ENCODE measurements around the gene BTRC.
"Not testable (repeated sequence)": the region's sequence is repeated elsewhere in the genome, so short reads cannot be mapped to it uniquely, and the experiment has no call there.

The BTRC gene

DNA sequence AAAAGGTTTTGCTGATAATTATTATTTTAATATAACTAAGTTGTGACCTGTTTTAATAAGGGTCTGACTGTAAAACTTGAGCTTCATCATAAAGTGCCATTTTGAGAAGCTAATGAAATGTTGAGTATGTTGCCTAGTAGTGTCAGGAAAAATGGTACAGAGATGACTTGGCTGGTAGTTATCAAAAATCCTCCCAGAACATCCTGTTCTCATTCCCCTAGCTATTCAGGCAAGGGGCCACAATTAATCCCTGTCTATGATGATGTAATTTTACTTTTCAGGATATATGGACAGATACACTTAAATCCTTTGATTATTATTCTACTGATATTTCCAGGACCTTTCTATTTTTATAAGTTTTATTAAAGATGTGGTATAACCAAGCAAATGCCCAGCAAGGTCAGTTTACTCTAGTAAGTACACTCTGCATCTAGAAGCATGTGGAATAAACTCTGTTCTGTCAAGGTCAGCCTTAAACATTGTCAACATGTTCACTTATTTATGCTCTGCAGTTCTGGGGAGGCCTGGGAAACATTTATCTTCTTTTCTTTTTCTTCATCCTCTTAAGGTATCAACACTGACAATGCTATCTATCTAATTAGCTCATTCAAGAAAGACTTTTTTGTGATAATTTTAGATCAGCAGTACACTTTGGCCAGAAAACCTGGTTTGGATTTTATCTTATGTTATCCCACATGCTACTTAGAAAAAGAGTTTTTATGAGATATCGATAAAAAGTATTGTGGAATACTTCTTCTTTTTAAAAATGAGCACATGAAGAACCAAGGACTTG, 32.1 kb downstream of the BTRC start:
- no peak for DNase-seq (ENCODE audit: extremely low read depth in 1 of 2, low read depth in 1 of 2)

DNA sequence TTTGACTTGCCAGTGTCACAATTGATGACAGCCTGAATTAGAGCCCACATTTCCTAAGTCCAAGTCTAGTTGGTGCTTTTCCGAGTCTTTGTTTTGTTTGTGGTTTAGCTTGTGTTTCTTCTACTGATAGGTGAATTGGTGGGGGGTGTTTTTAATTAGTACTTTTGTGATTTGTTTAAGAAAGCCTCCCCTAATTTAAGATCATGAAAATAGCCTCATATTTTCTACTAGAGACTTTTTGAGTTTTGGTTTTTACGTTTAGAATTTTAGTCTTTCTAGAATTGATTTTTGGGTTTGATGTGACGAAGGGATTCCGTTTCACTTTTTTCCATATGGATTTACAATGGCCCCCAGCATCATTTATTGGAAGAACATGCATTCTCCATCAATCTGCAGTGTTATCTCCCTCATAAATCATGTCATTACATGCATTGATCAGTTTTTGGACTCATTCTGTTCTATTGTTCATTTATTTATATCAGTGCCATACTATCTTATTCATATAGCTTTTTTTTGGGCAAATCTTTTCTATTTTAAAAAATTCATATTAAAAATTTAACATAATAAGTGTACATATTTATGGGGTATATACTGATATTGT, 32.8 kb downstream of the BTRC start:
- DNase-seq (ENCODE audit: extremely low read depth in 1 of 2, low read depth in 1 of 2), result no peak

DNA sequence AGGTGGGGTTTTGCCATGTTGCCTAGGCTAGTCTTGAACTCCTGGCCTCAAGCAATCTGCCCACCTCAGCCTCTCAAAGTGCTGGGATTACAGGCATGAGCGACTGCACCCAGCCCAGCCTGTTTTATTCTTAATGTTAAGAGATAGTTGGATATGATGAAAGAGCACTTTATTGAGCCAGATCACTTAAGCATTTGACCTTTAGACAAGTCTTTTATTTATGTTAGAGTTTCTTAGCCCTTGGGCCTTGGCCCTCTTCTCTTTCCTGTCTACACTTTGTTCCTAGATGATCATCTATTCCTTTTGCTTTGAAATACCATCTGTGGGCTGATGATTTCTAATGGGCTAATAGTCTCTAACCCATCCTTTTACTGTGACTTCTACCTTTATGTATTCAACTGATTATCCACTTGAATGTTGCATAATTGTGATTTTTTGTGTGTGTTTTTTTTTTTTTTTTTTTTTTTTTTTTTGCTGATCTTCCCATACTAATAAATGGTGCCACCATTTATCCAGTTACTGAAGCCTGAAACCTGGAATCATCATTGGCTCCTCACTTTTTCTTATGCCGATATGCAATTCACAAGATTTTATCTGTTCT, 34.8 kb downstream of the BTRC start:
- DNase-seq (ENCODE audit: extremely low read depth in 1 of 2, low read depth in 1 of 2), result no peak

DNA sequence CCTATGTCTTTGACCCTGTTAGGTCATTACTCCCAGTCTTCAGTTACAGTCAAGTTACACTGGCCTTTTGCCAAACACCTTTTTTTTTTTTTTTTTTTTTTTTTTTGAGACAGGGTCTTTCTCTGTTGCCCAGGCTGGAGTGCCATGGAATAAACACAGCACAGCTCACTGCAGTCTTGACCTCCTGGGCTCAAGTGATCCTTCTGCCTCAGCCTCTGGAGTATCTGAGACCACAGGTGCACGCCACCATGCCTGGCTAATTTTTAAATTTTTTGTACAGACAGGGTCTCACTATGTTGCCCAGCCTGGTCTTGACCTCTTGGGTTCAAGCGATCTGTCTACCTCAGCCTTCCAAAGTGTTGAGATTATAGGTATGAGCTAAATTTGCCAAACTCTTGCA, 35.6 kb downstream of the BTRC start:
- not testable (repeated sequence) for DNase-seq (ENCODE audit: extremely low read depth in 1 of 2, low read depth in 1 of 2)

DNA sequence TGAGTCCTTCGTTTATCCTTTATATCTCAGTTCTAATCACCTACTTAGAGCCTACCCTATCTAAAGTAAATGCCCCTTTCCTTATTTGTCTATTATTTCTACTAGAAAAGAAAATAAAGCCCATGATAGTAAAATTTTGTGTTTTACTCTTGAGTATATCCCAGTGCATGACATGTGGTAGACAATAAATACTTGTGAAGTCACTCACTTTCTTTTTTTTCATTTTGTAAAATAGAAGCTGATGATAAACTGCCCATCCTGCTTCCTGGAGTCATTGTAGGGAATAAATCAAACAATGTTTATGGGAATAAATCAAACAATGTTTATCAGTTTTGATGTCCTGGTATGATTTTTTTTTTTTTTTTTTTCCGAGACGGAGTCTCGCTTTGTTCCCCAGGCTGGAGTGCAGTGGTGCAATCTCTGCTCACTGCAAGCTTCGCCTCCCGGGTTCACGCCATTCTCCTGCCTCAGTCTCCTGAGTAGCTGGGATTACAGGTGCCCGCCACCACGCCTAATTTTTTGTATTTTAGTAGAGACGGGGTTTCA, 36.1 kb downstream of the BTRC start:
- DNase-seq (ENCODE audit: extremely low read depth in 1 of 2, low read depth in 1 of 2), result no peak

DNA sequence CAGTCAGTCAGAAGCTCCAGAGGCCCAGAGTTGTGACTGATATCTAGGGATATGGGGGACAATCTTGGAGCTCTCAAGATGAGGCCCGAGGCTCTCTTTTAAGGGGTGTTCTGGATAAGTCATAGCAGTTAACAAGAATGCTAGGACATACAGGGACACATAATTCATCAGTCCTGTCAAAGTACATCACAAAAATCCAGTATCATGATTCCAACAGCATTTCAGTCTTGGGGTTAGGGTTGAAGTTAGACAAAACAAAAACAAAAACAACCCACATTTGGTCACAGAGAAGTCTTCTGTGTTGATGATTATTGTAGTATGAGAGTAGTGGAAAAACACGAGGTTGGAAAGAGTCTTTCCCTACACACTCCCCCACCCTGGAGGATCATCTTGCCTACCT, 39.4 kb downstream of the BTRC start:
- no peak for DNase-seq (ENCODE audit: extremely low read depth in 1 of 2, low read depth in 1 of 2)

DNA sequence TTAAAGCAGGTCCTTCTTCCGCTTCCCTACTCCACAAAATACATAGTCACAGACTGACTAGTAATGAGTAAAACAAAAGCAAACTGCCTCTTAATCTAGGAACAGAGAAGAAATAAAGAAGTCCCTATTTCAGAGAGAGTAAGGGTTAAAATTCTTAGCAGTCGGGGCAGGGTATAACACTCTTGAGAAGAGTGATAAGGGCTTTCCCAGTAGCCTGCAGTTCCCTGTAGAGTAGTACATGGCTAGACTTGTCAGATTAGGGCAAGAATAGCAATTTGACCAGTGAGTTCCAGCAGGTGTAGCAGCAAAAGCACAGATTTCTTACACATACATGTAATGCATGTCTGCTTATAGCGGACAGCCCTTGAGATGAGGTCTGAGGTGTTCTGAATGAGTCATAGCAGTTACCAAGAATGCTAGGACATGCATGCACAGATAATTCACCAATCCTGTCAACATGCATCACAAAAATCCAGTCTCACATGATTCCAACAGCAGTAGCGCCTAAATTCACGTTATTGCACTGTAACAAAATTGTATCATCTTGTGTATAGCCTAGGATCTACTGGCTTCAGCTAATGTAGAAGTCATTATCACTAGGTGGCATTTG, 40.7 kb downstream of the BTRC start:
- no peak for DNase-seq (ENCODE audit: extremely low read depth in 1 of 2, low read depth in 1 of 2)

DNA sequence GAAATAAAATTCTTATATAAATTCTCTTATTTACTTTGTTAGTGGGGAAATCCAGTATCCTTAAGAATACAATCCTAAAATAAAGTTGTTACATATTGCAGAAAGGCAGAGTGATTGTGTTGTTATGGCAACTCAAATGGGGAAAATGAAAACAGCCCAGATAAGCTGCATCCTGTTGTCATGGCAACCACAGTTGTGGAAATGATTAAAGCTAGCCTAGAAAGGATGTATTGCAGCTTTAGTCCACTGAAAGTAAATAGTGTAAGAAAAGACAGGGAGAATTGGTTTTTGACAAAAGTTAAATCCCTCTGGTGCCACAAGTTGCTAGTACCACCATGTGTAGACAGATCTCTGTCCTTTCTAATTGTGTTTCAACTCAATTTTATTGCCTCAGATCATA, 43.2 kb downstream of the BTRC start:
- DNase-seq (ENCODE audit: extremely low read depth in 1 of 2, low read depth in 1 of 2), result no peak

DNA sequence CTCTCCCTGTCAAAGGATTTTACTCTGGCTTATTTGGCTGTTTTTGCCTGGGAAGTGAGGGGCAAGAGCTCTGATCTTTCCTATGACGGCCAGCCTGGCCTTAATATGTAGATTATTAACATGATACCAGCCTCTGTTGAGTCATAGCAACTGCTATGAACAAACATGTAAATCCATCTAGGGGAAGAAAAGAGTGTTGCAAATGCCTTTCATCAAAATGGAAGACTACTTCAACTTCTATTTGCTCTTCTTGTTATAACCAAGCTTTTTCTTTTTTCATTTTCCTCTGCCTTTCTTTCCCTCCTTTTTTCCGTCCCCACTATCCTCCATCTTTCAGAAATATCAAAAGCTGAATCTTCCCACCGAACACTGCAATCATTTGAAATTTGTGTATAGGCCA, 46.6 kb downstream of the BTRC start:
- DNase-seq (ENCODE audit: extremely low read depth in 1 of 2, low read depth in 1 of 2), result no peak

DNA sequence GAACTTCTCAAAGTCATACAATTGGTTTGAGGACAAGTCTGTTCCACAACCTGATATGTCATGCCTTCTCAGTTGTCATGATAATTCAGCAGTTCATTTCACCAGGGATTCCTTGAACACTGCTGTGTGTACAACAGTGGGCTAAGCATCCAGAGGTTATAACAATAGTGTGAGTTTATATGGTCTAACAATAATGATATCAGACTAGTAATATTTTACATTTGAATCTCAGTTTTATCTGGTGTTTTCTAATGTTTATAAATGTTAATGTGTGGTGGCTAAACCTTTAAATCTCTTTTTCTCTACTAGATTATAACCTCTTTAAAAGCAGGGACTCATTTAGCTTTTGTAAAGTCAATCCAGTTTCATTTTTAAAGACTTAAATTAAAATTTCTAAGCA, 48.7 kb downstream of the BTRC start:
- DNase-seq (ENCODE audit: extremely low read depth in 1 of 2, low read depth in 1 of 2), result no peak

DNA sequence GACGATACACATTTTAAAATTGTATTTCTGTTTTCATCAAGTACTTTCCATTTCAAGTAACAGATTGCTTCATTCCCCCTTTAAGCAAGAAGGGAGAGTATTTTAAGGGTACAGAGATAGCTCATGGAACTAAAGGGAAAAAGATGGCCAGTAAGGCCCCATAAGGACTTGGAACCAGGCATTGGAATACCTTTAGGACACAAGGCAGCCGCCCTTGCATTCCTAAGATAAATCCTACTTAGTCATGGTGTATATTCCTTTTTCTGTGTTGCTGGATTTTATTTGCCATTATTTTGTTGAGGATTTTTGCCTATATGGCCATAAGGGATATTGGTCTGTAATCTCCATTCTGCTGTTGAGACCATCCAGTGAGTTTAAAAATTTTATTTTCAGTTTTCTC, 49.2 kb downstream of the BTRC start:
- DNase-seq (ENCODE audit: extremely low read depth in 1 of 2, low read depth in 1 of 2), result no peak

DNA sequence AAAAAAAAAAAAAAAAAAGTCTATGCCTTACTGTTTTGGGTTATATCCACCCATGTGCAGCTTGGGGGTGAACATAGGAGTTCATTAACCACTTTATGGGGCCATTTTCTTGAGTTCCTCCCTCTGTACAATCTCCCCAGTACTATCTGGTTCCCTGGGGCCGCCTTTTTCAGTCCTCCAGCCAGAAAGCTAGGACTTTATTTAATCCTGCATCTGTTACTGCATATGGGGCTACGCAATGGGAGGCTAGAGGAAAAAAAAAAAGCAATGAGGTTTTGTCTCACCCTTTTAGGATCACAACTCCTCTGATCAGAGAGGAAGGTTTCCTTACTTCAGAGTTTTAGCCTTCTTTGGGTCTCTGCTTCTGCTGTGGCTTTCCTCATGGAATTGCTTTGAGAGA, 51.0 kb downstream of the BTRC start:
- no peak for DNase-seq (ENCODE audit: extremely low read depth in 1 of 2, low read depth in 1 of 2)

DNA sequence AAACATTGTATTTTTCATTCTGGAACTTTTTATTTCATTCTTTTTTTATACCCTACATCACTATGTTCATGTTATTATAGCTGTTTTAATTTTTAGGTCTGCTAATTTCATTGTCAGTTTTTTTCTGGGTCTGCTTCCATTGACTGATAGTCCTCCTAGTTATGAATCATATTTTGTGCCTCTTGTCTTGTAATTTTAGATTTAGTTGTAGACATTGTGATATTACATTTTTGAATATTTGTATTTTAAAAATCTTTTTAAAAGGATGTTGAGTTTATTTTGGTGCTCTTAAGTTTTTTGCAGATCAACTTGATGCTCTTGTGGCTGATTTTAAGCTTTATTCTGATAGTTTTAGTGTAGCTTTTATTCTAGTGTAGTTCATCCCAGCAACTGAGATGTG, 57.6 kb downstream of the BTRC start:
- no peak for DNase-seq (ENCODE audit: extremely low read depth in 1 of 2, low read depth in 1 of 2)

DNA sequence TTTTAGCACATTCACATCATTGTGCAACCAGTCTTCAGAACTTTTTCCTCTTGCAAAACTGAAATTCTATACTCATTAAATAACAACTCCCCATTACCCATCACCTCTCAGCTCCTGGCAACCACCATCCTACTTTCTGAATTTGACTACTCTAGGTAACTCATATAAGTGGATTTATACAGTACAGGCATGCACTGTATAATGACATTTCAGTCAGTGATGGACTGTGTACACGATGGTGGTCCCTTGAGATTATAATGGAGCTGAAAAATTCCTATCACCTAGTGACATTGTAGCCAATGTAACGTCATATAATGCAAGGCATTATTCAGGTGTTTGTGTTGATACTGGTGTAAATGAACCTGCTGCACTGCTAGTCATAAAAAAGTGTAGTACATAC, 60.1 kb downstream of the BTRC start:
- DNase-seq (ENCODE audit: extremely low read depth in 1 of 2, low read depth in 1 of 2), result no peak

DNA sequence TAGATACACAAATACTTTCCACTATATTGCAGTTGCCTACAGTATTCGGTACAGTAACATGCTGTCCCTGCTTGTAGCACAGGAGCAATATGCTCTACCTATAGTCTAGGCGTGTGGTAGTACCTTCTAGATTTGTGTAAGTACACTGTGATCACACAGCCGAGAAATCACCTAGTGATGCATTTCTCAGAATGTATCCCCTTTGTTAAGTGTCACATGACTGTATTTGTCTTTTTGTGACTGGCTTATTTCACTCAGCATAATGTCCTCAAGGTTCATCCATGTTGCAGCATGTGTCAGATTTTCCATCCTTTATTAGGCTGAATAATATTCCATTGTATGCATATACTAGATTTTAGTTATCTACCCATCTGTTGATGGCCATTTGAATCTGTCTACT, 61.9 kb downstream of the BTRC start:
- DNase-seq (ENCODE audit: extremely low read depth in 1 of 2, low read depth in 1 of 2), result no peak

DNA sequence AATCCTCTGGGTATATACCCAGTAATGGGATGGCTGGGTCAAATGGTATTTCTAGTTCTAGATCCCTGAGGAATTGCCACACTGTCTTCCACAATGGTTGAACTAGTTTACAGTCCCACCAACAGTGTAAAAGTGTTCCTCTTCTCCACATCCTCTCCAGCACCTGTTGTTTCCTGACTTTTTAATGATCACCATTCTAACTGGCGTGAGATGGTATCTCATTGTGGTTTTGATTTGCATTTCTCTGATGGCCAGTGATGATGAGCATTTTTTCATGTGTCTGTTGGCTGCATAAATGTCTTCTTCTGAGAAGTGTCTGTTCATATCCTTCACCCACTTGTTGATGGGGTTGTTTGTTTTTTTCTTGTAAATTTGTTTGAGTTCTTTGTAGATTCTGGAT, 68.0 kb downstream of the BTRC start:
- DNase-seq (ENCODE audit: extremely low read depth in 1 of 2, low read depth in 1 of 2), result not testable (repeated sequence)

DNA sequence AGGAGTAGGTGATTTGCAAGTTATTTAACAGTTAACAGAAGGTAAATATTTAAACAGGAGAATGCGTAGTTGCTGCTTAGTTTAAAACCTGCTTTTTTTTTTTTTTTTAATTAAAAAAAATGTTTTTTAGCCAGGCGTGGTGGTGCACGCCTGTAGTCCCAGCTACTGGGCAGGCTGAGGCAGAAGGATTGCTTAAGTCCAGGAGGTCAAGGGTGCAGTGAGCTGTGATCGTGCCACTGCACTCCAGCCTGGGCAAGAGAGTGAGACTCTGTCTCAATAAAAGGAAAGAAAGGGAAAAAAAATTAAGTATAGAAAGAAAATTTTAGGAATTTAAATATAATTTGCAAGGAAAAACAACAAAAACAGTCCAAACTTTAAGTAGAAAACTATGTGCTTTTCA, 71.6 kb downstream of the BTRC start:
- DNase-seq (ENCODE audit: extremely low read depth in 1 of 2, low read depth in 1 of 2), result no peak

DNA sequence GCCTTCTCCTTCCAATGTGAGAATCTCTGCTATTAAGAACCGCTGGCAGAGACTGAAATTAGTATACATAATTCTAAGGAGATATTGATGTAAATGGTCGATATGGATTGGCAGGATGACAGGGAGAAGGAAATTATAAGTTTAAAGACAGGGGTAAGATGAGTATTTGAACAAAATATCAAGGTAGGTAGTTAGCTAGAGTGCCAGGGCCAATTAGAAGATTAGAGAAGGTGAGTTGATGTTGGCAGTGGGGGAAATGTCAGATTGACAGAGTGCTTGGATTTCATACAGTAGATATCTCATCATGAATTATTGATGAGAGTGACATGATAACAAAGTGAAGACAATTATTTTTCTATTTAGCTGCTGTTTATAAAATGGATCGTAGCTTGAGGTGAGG, 74.1 kb downstream of the BTRC start:
- DNase-seq (ENCODE audit: extremely low read depth in 1 of 2, low read depth in 1 of 2), result no peak

DNA sequence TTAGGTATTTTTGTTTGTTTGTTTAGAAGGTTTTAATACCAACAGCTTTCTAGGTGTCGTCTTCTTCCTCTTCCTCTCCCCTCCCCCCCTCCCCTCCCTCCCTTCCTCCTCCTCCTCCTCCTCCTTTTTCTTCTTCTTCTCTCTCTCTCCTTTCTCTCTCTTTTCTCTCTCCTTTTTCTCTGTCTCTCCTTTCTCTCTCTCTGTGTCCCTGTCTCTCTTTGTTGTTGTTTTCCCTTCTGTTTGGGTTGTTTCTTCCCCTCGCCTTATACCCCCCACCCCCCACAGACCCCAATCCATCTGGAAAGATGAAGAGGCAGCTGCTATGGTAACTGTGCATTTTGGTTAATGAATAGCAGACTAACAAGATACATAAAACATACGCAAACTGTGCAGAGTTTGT, 75.5 kb downstream of the BTRC start:
- DNase-seq (ENCODE audit: extremely low read depth in 1 of 2, low read depth in 1 of 2), result no peak

DNA sequence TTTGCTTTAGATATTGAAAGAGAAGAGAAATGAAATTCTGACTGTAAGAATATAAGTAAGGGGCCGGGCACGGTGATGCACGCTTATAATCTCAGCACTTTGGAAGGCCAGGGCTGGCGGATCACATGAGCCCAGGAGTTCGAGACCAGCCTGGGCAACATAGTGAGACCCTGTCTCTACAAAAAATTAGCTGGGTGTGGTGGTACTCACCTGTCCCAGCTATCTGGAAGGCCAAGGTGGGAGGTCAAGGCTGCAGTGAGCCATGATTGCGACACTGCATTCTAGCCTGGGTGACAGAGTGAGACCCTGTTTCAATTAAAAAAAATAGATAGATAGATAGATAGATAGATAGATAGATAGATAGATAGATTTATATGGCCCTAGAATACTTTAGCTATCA, 82.3 kb downstream of the BTRC start:
- DNase-seq (ENCODE audit: extremely low read depth in 1 of 2, low read depth in 1 of 2), result no peak

DNA sequence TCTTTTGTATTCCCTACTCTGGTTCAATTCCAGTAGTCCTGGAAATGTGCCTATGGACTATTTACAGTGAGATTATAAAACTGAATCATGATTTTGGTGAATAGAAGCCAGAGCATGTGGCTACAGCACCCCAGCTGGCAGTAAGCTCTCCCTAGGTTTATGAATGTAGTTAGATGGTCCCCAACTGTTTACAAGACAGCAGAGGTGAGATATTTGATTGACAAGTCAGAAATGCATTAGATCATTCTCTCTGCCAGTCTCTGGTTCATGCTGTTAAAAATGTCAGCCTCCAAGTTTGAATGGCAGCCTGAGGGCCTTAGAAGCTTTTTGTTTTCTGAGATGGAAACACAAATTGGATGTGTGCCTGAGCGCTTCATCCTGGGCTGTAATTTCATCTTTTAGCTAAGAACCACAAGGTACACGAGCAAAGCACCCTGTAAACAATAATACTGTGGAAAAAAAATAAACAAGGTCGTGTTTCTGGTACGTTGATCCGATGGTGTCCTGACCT, 85.0 kb downstream of the BTRC start:
- no peak for DNase-seq (ENCODE audit: extremely low read depth in 1 of 2, low read depth in 1 of 2)
